GM18868 (cell line): ENCODE data around the gene PPP1R14D.

Experiments
- ATAC-seq: cut with Tn5 transposase; IDR thresholded peaks from one replicate; pipeline ENCODE4 v1.9.1; 2021; ENCODE audit warnings: mild to moderate bottlenecking, moderate library complexity; ENCODE audit not compliant: unreplicated experiment

The PPP1R14D gene

GRCh38 chr15:40853241-40853890 lies 24.9 kb upstream of the PPP1R14D start:
- no peak for ATAC-seq

DNA sequence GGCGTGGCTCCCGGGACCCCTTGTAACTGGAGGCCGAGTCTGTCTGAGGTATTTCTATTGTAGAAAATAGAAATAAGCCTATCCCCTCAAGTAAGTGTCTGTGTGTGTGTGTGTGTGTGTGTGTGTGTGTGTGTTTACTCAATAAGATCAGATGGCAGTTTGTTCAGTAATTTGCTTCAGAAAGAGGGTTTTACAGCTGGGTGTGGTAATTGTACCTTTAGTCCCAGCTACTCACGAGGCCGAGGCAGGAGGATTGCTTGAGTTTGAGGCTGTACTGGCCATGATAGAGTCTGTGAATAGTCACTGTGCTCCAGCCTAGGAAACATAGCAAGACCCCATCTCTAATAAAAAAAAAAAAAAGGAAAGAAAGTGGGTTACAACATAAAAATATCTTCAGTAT lies 24.0 kb upstream of the PPP1R14D start:
- no peak for ATAC-seq

DNA sequence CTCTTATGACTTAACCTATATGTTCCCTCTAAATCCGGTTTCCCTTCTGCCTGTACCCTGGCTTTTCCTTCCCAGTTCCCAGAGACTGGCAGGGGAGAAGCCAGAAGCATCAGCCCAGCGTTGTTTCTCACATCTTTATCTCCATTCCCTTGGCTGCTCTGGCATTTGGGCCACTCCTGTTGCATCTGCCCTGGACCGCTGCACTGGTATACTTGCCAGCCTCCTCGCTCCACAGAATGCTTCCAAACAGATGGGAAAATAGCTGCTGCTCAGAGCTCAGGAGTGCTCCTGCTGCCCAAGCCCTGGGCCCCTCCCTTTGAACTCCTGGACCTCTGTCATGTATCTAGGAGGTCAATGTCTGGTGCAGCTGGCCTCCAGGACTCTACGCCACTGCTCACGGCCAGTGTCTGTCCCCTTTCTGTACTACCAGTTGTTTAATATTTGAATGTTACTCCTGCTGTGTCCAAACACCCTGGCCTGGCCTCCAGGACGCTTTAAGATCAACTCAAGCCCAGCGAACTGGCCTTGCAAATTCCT lies 22.1 kb upstream of the PPP1R14D start:
- no peak for ATAC-seq

DNA sequence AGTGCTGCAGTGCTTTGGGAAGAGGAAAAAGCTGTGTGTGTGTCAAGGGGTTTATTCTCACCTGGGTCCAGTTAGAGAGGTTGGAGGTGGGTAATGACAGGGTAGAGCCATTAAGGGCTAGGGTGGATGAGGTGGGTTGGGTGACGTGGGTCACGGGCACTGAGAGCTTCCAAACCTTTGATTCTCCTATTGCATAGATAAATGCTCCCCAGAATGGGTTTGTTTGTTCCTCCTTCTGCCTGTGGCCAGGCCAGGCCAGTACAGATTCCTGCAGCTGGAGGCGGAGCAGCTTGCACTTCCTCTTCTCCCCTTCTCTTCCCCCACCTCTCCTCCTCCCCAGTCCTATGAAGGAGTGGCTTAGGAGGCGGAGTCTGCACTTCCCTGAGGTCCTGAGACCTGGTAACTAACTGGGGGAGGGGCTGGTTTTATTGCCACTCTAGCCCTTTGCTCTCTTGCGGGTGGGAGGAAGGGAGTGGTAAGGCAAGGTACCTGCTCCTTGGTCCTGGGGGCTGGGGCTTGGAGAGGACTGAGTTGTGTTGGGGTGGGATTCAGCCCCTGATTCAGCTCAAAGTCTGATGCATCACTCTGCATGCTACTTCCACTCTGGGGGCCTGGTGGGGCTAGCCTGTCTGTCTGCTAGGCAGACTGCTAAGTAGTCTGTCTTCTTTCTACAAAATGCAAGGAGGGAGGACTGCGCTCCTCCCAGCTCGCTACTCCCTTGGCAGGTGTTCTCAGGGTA lies 18.9 kb upstream of the PPP1R14D start:
- peak; percentile 71 for ATAC-seq

- peak; percentile 18 for ATAC-seq
These were observed 18.3 kb upstream of the PPP1R14D start for GRCh38 chr15:40846841-40847222.

GRCh38 chr15:40845511-40846284 lies 17.2 kb upstream of the PPP1R14D start:
- no peak for ATAC-seq

GRCh38 chr15:40845036-40845435 lies 16.5 kb upstream of the PPP1R14D start:
- no peak for ATAC-seq

GRCh38 chr15:40844696-40845030 lies 16.2 kb upstream of the PPP1R14D start:
- no peak for ATAC-seq

GRCh38 chr15:40843885-40844695 lies 15.6 kb upstream of the PPP1R14D start, which contains the start of gene SPINT1:
Gene SPINT1 (plus strand): TSS chr15:40844048. CDS start chr15:40844555, 507 bp downstream.
- no peak for ATAC-seq

GRCh38 chr15:40843261-40843884 lies 14.9 kb upstream of the PPP1R14D start:
- ATAC-seq, result no peak

DNA sequence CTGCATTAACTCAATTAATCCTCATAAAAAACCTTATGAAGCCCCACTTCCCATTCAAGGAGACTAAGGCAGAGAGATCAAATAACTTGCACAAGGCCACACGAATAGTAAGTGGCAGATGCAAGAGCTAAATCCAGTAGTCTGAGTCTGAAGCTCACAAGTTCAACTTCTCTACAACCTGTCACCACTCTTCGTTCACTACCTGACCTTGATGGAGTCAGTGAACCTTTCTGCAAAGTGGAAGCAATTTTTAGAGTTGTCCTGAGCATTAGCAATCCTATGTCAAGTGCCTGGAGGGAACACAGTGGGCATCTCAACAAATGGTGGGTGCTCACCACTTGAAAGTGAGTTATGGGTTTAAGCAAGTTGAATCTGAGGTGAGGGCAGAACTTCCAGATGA lies 13.2 kb upstream of the PPP1R14D start:
- no peak for ATAC-seq

GRCh38 chr15:40838756-40839155 lies 10.2 kb upstream of the PPP1R14D start:
- no peak for ATAC-seq

- no peak for ATAC-seq
These were observed 7.5 kb upstream of the PPP1R14D start for GRCh38 chr15:40836020-40836419.

- no peak for ATAC-seq
These were observed 4.4 kb upstream of the PPP1R14D start for GRCh38 chr15:40832903-40833302.

DNA sequence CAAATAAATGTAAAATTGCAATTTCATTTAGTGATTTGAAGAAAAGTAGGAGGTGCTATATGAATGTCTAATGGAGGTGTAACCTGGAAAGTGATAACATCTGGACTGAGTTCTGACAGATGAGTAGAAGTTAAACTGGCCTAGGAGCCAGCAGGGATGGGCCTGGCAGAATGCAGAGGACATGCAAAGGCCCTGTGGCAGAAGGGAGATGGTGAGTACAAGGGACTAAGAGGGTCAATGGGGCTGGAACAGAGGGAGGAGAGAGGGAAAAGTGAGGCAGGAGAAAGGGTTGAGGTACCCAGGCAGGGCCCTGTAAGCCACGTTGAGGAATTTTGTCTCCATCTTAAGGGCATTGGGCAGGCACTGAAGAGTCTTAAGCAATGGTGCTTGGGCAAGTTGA lies 3.4 kb upstream of the PPP1R14D start:
- ATAC-seq, result no peak

DNA sequence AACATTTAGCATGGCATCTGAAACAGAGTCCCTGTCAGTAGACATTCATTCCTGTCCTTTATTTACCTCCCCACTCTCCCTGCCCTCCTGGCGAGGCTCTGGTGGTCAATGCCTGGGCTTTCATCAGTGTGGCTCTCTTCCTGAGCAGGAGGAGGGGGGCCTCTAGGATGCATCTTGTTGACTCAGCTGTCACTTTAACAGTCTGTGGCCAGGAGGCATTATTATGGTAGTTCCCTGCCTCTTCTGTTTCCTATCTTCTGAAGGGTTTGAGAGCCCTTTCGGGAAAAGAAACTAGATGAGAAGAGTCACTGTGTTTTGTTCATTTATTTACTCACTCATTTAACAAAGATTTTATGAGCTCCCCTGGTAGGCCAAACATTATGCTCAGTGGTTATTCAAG lies 2.4 kb upstream of the PPP1R14D start:
- ATAC-seq, result no peak

DNA sequence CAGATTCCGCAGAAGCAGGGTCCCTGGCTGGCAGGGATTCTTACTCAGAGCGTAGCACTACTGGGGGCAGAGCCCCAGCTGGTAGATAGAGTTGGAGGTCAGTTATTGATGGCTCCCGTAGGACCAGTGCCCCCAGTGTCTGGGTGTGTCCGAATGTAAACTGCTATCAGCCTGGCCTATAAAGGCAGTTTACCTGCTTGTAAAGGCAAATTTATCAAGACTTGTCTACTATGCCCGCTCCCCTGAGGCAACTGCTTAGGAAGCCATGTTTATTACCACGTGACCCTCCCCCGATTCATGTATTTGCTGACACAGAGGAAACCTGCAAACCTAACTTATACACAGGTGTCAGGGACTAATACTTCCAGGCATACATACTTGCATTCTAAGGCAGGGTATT lies 607 bp upstream of the PPP1R14D start:
- ATAC-seq, result no peak

DNA sequence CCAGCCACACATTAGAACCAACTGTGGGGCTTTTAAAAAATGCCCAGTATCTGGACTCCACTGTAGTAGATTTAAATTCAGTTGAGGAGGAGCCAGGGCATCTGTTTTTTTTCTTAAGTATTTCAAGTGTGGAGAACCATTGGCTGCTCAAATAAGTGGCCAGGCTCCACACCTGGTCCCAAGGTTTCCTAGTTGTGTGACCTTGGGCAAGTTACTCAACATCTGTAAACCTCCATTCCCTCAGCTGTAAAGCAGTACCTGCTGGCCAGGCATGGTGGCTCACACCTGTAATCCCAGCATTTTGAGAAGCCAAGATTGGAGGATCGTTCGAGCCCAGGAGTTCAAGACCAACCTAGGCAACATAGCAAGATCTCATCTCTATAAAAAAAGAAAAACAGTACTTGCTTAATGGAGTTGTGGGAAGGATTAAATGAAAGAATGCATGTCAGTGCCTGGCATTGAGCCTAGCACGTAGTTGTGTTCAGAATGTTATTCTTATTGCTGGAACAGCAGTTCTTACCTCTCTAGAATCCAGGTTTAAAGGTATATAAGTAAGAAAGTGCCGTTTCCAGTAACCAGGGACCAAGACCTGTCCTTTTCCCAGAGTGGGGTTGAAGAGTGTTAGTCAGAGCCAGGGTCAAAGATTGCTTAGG lies 2.0 kb downstream of the PPP1R14D start:
- no peak for ATAC-seq

DNA sequence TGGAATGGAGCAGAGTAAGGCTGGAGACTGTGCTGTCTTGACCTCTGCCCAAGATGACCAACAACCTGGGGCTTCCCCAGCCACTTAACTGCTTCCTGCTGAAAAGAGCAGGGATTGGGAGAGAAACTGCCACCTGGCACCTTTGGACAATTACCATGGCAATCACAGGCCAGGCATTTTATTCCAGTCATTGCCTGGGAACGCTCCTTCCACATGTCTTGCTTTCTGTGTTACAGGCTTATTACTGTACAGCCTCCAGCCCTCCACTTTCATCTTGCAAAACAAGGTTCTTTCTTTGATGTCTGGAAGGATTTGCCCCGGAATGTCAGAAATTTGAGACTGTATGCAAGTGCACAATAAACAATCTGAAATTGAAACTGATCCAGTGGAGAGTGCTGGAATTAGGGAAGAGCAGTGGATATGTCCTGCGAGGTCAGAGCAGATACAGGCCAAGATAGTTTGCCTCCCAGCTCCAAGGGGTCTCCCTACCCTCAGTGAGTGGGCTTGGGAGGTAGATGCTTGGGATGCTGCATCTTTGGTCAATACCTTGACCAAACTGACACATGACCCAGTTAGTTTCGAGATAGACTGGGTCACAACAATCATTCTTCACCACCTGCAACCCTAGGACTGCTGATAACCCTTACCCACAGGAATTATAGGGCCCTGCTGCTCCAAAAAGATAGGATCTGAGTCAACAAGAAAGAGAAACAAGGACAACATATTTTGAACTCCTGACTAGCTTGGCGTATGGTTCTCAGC lies 2.7 kb downstream of the PPP1R14D start:
- no peak for ATAC-seq
